ENCODE measurements around the gene CWH43. TPM values are rescaled to one million over a fixed set of nuclear protein-coding genes. Genes with fewer than 3 reads are reported as not detected.
"Not testable (repeated sequence)": the region's sequence is repeated elsewhere in the genome, so short reads cannot be mapped to it uniquely, and the experiment has no call there.

Gene CWH43
- total and polyA plus RNA-seq, 10 donors, result not detected

- intact Hi-C loops (cut with DNase I; ENCODE audit: low total_unique reads); H3K36me3 ChIP-seq; H3K4me3 ChIP-seq; H3K4me1 ChIP-seq; H3K27ac ChIP-seq; DNase-seq; H3K27me3 ChIP-seq (replicated peaks in 1 of 7): not testable (repeated sequence)
- peaks cover 5 to 92% (median 88%) of the 10 kb centered on the region in 8 donors for H3K9me3 ChIP-seq
- 64 to 74% (median 71%) methylated on average over 5 of the region's 5 CpGs for WGBS, 5 donors
Observed at GRCh38 chr4:49110579-49110978, 124.5 kb downstream of the CWH43 start.

Small RNA genes within 50 kb of the gene (small RNA-seq; reads per million reads assigned to genes)
- gene AC020593.1, result 0 reads per million in 4 donors

Other genes with a start within 250 kb of the CWH43 start
- 100 to 1,000 TPM in 4 of 7 donors, 10 to 100 TPM in 3; 88.7 to 118 (median 101) TPM for gene FRYL, start 206.0 kb upstream of the CWH43 start, total RNA-seq
- 10 to 100 TPM; 14.2 to 16.1 (median 14.6) TPM for gene FRYL, start 206.0 kb upstream of the CWH43 start, polyA plus RNA-seq
- gene OCIAD1, start 155.2 kb upstream of the CWH43 start, total RNA-seq, result 100 to 1,000 TPM in 3 of 7 donors, 10 to 100 TPM in 4; 86.7 to 114 (median 99.2) TPM
- gene OCIAD1, start 155.2 kb upstream of the CWH43 start, polyA plus RNA-seq, result 100 to 1,000 TPM in 1 of 3 donors, 10 to 100 TPM in 2; 94.8 to 104 (median 98.1) TPM
- gene OCIAD2, start 79.5 kb upstream of the CWH43 start, total RNA-seq, result 10 to 100 TPM; 13.5 to 22.4 (median 17.6) TPM
- gene OCIAD2, start 79.5 kb upstream of the CWH43 start, polyA plus RNA-seq, result 10 to 100 TPM; 33.4 to 58.4 (median 37.6) TPM

Data from spleen (tissue), 11 donors.